ENCODE results near the gene C1orf232. TPM values are rescaled to one million over a fixed set of nuclear protein-coding genes. Genes with fewer than 3 reads are reported as not detected.
A peak's percentile ranks its signal among the peaks of the same experiment; 100 is the strongest.

C1orf232 gene
- total RNA-seq, 1 donor from 2014 or later = not detected

DNA sequence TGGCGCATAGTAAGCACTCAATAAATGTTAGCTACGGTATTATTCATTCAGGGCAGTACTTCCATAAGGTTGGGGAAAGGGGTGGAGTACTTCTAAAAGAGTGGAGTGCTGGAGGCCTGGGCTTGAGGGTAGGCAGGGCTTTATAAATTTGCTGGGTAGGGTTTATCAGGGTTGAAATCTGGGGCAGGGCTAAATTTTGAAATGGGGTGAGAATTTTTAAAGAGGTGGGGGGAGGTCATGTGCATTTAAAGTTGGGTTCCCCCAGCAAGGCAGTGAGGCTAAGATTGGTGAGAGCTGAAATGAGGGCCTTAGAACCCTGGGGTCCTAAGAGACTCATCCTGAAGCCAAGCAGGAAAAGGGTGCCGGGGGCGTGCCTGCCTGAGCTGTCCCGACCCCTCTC lies 31.6 kb upstream of the C1orf232 start:
- no peak overlapping the region for H3K4me3 ChIP-seq (ENCODE audit: low read depth, low read length)
- TF ChIP-seq, protein P1, sequence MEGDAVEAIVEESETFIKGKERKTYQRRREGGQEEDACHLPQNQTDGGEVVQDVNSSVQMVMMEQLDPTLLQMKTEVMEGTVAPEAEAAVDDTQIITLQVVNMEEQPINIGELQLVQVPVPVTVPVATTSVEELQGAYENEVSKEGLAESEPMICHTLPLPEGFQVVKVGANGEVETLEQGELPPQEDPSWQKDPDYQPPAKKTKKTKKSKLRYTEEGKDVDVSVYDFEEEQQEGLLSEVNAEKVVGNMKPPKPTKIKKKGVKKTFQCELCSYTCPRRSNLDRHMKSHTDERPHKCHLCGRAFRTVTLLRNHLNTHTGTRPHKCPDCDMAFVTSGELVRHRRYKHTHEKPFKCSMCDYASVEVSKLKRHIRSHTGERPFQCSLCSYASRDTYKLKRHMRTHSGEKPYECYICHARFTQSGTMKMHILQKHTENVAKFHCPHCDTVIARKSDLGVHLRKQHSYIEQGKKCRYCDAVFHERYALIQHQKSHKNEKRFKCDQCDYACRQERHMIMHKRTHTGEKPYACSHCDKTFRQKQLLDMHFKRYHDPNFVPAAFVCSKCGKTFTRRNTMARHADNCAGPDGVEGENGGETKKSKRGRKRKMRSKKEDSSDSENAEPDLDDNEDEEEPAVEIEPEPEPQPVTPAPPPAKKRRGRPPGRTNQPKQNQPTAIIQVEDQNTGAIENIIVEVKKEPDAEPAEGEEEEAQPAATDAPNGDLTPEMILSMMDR (conservative IDR thresholded peaks at IDR 0.05; ENCODE audit: low read depth, low read length) = no peak
- no peak for DNase-seq (ENCODE audit: low read depth)

DNA sequence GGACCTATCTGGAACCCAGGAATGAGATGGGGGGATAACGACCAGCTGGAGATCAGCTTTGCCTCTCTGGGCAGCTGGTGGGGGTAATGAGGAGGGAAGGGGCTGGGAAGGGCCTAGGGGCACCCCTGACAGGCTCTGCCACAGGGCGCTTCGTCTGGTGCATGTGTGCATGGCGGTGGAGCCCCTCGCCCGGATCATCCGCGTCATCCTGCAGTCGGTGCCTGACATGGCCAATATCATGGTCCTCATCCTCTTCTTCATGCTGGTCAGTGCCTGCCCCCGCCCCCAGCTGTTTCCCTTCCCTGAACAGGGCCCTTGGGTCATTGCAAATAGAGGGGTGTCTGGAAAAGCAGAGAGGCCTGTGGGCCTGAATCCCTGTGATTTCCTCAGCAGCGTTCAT lies 29.1 kb upstream of the C1orf232 start:
- no peak overlapping the region for H3K4me3 ChIP-seq (ENCODE audit: low read depth, low read length)
- DNase-seq (ENCODE audit: low read depth) = no peak
- TF ChIP-seq, protein P1 (conservative IDR thresholded peaks at IDR 0.05; ENCODE audit: low read depth, low read length) = no peak

DNA sequence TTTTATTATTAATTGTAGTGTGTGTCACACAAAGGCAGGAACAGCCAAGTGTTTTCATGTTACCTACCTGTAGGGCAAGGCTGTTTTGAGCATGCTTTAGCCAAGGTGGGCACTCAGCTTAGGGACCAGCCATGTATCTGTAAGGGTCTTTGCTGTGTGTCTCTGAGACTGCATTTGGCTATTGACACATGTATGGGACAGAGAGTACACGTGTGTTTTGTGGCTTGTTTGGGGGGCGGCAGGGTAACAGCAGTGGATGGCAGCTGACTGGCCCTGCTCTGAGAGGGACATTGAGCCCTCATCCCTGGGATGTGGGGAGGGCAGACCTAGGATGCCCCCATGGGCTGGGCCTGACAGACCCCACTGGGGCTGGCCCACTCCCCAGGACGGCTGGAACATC lies 28.5 kb upstream of the C1orf232 start:
- H3K4me3 ChIP-seq (ENCODE audit: low read depth, low read length) = no peak overlapping the region
- DNase-seq (ENCODE audit: low read depth) = no peak
- TF ChIP-seq, protein P1 (conservative IDR thresholded peaks at IDR 0.05; ENCODE audit: low read depth, low read length) = no peak

DNA sequence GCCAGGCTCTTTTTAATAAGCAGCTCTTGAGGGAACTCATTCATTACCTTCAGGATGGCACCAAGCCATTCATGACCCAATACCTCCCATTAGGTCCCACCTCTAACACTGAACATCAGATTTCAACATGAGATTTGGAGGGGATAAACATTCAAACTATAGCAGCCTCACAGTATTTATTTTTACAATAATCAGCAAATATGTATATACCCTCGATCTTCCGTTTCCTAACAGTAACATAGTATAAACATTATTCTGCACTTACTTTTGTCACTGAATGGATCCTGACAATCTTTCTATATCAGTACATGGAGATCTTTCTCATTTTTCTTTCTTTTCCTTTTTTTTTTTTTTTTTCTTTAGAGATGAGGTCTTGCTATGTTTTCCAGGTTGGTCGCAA lies 27.0 kb upstream of the C1orf232 start:
- no peak for DNase-seq (ENCODE audit: low read depth)
- TF ChIP-seq, protein P1 (conservative IDR thresholded peaks at IDR 0.05; ENCODE audit: low read depth, low read length) = no peak
- H3K4me3 ChIP-seq (ENCODE audit: low read depth, low read length) = no peak overlapping the region

DNA sequence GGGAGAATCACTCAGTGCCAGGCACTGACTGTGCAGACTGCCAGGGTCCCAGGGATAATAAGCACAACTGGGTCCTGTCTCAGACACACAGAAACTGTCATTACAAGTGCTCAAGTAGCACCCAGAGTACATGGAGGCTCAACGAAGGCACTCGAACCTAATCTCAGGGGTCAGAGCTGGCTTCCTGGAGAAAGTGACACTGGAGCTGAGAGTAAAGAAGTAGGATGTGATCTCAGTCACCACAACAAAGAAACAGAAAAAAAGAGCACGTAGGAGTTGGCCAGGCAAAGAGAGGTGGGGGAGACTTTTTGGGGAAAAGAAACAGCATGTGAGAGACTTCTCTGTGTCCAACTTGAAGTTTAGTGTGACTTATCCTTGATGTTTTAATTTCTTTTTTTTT lies 23.0 kb upstream of the C1orf232 start:
- no peak for DNase-seq (ENCODE audit: low read depth)
- TF ChIP-seq, protein P1 (conservative IDR thresholded peaks at IDR 0.05; ENCODE audit: low read depth, low read length) = no peak
- H3K4me3 ChIP-seq (ENCODE audit: low read depth, low read length) = no peak overlapping the region

DNA sequence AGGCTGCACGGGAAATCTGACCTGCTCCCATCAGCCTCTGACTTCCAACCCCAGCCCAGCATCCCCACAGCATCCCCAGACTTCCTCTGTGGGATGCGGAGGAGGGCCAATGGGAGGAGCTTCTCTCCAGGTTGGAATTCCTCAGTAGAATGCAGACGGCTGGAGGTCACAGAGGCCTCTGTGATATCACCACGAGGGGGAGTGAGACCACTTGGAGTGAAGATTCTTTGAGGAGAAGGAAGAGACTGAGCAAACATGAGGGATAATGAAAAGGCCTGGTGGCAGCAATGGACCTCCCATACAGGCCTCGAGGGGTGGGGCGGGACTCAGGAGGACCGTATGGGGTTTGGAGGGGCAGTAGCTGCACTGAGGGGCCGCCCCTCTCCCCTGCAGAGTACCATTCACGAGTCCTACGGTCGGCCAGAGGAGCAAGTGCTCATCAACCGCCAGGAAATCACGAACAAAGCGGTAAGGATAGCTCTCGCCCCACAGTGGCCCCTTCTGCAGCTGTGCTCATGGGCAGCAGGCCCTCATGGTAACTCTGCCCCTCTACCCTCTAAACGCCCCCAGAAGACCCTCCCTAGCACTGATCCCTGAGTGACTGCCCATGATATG lies 21.7 kb upstream of the C1orf232 start, which contains the start of gene CATSPER4:
Gene CATSPER4, plus strand, starts transcription at position 230 of the 615 bp plus-strand sequence. Its CDS starts 26 bp downstream, at position 256.
- TF ChIP-seq, protein P1 (conservative IDR thresholded peaks at IDR 0.05; ENCODE audit: low read depth, low read length) = peak; percentile 34
- H3K4me3 ChIP-seq (ENCODE audit: low read depth, low read length) = no peak within 1 kb of the TSS
- no peak for DNase-seq (ENCODE audit: low read depth)

DNA sequence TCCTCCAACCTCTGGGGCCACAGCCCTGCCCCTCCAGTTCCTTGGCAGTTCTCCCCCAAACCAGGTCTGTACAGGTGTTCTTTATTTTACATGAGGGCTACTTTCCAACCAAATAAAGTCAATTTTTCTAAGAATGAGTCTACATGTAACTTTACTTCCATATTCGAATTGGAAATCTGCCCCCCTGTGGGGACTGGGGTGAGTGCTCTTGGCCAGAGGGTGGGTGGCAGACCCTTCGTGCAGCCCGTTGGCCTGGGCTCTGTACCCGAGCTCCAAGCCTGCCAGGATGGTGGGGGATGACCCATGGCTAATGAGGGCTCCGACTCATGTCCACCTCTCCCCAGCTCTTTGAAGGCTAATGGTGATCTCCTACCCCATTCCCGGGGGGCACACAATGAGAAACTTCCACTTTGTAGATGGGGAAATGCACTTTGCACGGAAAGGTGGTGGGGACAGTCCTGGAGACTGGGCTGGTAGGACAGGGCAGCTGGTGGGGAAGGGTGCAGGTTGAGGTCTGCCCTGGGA lies 21.1 kb upstream of the C1orf232 start:
- TF ChIP-seq, protein P1 (conservative IDR thresholded peaks at IDR 0.05; ENCODE audit: low read depth, low read length) = no peak
- H3K4me3 ChIP-seq (ENCODE audit: low read depth, low read length) = no peak overlapping the region

More for the DNA sequence above, 21.1 kb upstream of the C1orf232 start:
- DNase-seq (ENCODE audit: low read depth) = no peak

Measured in epithelial cell of proximal tubule (primary cell).